ENCODE data around the gene DENND5B. TPM values are rescaled to one million over a fixed set of nuclear protein-coding genes. Genes with fewer than 3 reads are reported as not detected.

Gene DENND5B
- total RNA-seq, 2 donors from 2014 or later, result 31.2 to 37.3 TPM

DNA sequence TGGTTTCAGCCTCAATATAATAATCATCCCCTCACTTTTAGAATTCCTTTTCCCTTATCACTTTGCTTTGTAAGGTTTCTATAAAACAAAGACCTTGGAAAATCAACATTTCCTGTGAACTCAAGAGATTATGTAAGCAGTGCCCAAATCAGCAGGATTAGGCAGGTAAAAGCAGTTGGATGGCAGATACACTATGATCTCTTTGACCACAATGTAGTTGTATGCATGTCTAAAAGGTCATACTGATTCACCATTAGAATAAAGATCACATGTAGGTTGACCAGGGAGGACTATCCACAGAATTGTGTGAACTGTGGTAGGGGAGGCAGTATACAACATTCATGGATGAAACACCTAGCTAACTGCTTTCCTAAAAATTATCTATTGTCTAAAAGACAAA is 57.5 kb downstream of the DENND5B start:
- Histone ChIP-seq H3K9me3 (peaks cover 0 to under 1% of the 10 kb centered on the region in 2 donors), H3K4me3 (no peak overlapping the region), H3K4me1 (peaks cover 0 to 10% of the 10 kb centered on the region in 2 donors), H3K27me3 (no peaks in the 10 kb centered on the region), H3K36me3 (no peaks in the 10 kb centered on the region), H3K27ac (no peak overlapping the region)
- DNase-seq (ENCODE audit: low spot score), result no peak
- TF ChIP-seq, protein P1, sequence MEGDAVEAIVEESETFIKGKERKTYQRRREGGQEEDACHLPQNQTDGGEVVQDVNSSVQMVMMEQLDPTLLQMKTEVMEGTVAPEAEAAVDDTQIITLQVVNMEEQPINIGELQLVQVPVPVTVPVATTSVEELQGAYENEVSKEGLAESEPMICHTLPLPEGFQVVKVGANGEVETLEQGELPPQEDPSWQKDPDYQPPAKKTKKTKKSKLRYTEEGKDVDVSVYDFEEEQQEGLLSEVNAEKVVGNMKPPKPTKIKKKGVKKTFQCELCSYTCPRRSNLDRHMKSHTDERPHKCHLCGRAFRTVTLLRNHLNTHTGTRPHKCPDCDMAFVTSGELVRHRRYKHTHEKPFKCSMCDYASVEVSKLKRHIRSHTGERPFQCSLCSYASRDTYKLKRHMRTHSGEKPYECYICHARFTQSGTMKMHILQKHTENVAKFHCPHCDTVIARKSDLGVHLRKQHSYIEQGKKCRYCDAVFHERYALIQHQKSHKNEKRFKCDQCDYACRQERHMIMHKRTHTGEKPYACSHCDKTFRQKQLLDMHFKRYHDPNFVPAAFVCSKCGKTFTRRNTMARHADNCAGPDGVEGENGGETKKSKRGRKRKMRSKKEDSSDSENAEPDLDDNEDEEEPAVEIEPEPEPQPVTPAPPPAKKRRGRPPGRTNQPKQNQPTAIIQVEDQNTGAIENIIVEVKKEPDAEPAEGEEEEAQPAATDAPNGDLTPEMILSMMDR (IDR thresholded peaks at IDR 0.05), result no peak

DNA sequence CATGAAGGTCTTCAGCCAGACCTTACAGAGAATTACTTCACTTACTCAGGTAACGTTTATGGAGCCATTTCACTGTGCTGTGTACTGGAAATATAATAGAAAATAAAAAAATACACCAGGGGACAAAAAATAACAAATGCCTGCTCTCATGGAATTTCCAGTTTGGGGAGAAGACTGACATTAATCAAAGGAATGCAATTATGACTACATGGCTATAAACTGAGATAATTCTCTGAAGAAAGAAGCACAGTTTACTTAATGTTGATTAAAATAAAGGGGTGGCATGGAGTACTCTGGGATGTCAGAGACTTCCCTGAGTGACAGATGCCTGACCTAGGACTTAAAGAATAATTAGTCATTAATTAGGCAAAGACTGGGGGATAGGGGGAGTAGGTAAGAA is 59.0 kb downstream of the DENND5B start:
- TF ChIP-seq, protein P1 (IDR thresholded peaks at IDR 0.05), result no peak
- Histone ChIP-seq H3K4me3 (no peak overlapping the region), H3K36me3 (no peaks in the 10 kb centered on the region), H3K4me1 (peaks cover 0 to 10% of the 10 kb centered on the region in 2 donors), H3K27ac (no peak overlapping the region), H3K27me3 (no peaks in the 10 kb centered on the region), H3K9me3 (no peaks in the 10 kb centered on the region)
- no peak for DNase-seq (ENCODE audit: low spot score)

DNA sequence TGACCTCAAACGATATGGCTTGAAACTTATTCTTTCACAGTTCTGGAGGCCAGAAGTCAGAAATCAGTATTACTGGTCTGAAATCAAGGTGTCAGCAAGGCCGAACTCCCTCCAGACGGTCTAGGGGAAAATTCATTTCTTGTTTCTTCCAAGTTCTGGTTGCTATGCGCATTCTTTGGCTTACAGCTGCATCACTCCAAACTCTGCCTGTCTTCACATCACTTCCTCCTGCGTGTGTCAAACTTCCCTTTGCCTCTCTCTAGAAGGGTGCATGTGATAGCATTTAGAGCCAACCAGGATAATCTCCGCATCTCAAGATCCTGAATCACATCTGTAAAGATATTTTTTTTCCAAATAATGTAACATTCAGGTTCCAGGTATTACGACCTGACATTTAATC is 62.8 kb downstream of the DENND5B start:
- H3K9me3 ChIP-seq, result no peaks in the 10 kb centered on the region
- no peak overlapping the region for H3K27ac ChIP-seq
- peaks cover 0 to 3% of the 10 kb centered on the region in 2 donors for H3K4me1 ChIP-seq
- TF ChIP-seq, protein P1 (IDR thresholded peaks at IDR 0.05), result no peak
- H3K36me3 ChIP-seq, result no peaks in the 10 kb centered on the region
- no peak overlapping the region for H3K4me3 ChIP-seq
- no peaks in the 10 kb centered on the region for H3K27me3 ChIP-seq
- DNase-seq (ENCODE audit: low spot score), result no peak

DNA sequence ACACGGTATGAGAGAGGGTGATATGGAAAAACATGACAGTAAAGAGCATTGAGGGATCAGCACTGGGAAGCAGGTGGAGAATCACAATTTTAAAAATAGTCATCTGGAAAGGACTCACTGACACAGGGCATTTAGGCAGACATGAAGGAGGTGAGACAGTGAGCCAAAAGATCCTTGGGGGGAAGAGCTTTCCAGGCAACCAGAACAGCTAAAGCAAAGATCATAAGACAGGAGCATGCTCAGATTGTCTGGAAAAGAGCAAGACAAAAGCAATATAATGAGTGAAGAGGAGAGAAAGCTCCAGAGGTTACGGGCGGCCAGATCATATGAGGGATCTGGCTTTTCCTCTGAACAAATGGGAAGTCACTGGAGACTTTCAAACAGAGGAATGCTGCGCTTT is 63.9 kb downstream of the DENND5B start:
- H3K36me3 ChIP-seq, result no peaks in the 10 kb centered on the region
- TF ChIP-seq, protein P1 (IDR thresholded peaks at IDR 0.05), result no peak
- no peaks in the 10 kb centered on the region for H3K27me3 ChIP-seq
- no peak for DNase-seq (ENCODE audit: low spot score)
- no peaks in the 10 kb centered on the region for H3K9me3 ChIP-seq
- H3K4me3 ChIP-seq, result no peak overlapping the region
- H3K27ac ChIP-seq, result peak overlapping the region in 1 of 2 donors; percentile 48
- peaks cover 0 to 3% of the 10 kb centered on the region in 2 donors for H3K4me1 ChIP-seq

DNA sequence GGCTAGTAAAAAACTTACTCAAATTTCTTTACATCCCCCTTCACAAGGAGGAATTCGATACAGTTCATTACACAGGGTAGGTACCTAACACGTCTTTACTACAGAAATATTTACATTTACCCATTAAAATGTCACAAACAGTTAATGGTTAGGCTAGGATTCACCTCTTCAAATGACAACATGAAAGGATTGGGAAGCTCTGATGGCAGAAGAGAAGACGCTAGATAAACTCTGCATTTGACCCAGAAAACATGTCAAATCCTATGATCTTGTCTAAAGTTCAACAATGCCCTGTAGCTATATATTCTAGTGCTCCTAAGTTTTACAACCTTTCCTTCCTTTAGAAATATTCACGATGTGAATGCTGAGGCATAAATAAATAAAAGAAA is 64.8 kb downstream of the DENND5B start:
- Histone ChIP-seq H3K9me3 (no peaks in the 10 kb centered on the region), H3K27ac (no peak overlapping the region), H3K27me3 (no peaks in the 10 kb centered on the region), H3K36me3 (no peaks in the 10 kb centered on the region), H3K4me3 (no peak overlapping the region), H3K4me1 (peaks cover 0 to 3% of the 10 kb centered on the region in 2 donors)
- DNase-seq (ENCODE audit: low spot score), result no peak
- TF ChIP-seq, protein P1 (IDR thresholded peaks at IDR 0.05), result no peak

DNA sequence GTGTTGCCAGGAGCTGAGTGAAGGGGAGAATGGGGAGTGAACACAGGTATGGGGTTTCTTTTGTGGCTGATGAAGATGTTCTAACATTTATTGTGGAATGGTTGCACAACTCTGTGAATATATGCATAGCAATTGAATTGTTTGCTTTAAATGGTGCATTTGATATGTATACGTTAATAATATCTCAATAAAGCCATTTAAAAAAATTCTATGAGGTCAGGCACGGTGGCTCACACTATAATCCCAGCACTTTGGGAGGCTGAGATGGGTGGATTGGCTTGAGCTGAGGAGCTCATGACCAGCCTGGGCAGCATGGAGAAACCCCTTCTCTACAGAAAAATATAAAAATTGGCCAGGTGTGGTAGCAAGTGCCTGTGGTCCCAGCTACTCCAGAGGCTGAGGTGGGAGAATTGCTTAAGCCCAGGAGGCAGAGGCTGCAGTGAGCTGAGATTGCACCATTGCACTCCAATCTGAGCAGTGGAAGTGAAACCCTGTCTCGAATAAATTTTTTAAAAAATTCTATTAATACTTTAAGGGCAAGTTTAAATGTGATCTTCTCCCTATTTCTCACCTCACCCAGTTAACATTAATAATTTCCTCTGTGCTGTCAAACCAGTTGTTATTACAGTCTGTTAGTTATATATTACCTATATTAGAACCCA is 65.3 kb downstream of the DENND5B start:
- no peaks in the 10 kb centered on the region for H3K27me3 ChIP-seq
- DNase-seq (ENCODE audit: low spot score), result no peak
- TF ChIP-seq, protein P1 (IDR thresholded peaks at IDR 0.05), result no peak
- H3K4me1 ChIP-seq, result peaks cover 0 to 3% of the 10 kb centered on the region in 2 donors
- no peaks in the 10 kb centered on the region for H3K36me3 ChIP-seq
- no peak overlapping the region for H3K4me3 ChIP-seq
- no peak overlapping the region for H3K27ac ChIP-seq
- H3K9me3 ChIP-seq, result no peaks in the 10 kb centered on the region
